A549 (cell line): ENCODE measurements around the gene TRMT44.
"Not testable (repeated sequence)": the region's sequence is repeated elsewhere in the genome, so short reads cannot be mapped to it uniquely, and the experiment has no call there.

ENCODE experiments used
- CEBPB ChIP-seq, 2 experiments: fragments of >200 bp in 1 of 2; sonication (Bioruptor Twin) in 1 of 2; formaldehyde crosslinking in 1 of 2; IDR thresholded peaks; 2 replicates each; pipeline ENCODE4 v1.6.1; 2012 to 2016
- CHD4 ChIP-seq: fragments of 200-600 bp; sonication (generic); IDR thresholded peaks from 2 replicates; pipeline ENCODE4 v1.6.1; 2016; ENCODE audit warnings: antibody characterized with exemption, mild to moderate bottlenecking, borderline replicate concordance
- CTCF ChIP-seq: fragments of >200 bp; sonication (Bioruptor Twin); formaldehyde crosslinking; IDR thresholded peaks from 3 replicates; pipeline ENCODE4 v1.5.1; 2016
- EHMT2 ChIP-seq: fragments of 200-600 bp; sonication (generic); IDR thresholded peaks from 2 replicates; pipeline ENCODE4 v1.6.1; 2016; ENCODE audit warnings: antibody characterized with exemption, low read depth, mild to moderate bottlenecking, moderate library complexity
- EP300 ChIP-seq, 2 experiments: fragments of >200 bp; sonication (Bioruptor Twin); formaldehyde crosslinking; IDR thresholded peaks; 2 replicates in 1 of 2; 3 replicates in 1 of 2; pipeline ENCODE4 v1.6.1; 2016 to 2017
- KDM1A ChIP-seq: fragments of 200-600 bp; sonication (generic); IDR thresholded peaks from 2 replicates; pipeline ENCODE4 v1.6.1; 2016; ENCODE audit warnings: low read depth, mild to moderate bottlenecking
- PBX3 ChIP-seq: IDR thresholded peaks from 2 replicates; pipeline ENCODE4 v1.6.1; 2012
- POLR2A ChIP-seq: IDR thresholded peaks from 2 replicates; pipeline ENCODE4 v1.6.1; 2012; ENCODE audit warnings: mild to moderate bottlenecking, low read length
- RCOR1 ChIP-seq: fragments of 150-350 bp; IDR thresholded peaks from 2 replicates; pipeline ENCODE4 v1.6.1; 2014; ENCODE audit warnings: antibody characterized with exemption, low read length, low read depth
- SREBF2 ChIP-seq: fragments of 450-650 bp; IDR thresholded peaks from 2 replicates; pipeline ENCODE4 v1.6.1; 2014; ENCODE audit warnings: mild to moderate bottlenecking, moderate library complexity
- ZNF302 ChIP-seq: fragments of 250-450 bp; sonication (Bioruptor Pico); IDR thresholded peaks from 2 replicates; pipeline ENCODE4 v1.9.0; 2021; ENCODE audit warnings: inconsistent platforms, mild to moderate bottlenecking, moderate library complexity
- TF ChIP-seq, protein P1 (sequence below): fragments of 450-650 bp; IDR thresholded peaks from 2 replicates; pipeline ENCODE4 v1.6.1; 2014; ENCODE audit warnings: antibody characterized with exemption

DNA sequence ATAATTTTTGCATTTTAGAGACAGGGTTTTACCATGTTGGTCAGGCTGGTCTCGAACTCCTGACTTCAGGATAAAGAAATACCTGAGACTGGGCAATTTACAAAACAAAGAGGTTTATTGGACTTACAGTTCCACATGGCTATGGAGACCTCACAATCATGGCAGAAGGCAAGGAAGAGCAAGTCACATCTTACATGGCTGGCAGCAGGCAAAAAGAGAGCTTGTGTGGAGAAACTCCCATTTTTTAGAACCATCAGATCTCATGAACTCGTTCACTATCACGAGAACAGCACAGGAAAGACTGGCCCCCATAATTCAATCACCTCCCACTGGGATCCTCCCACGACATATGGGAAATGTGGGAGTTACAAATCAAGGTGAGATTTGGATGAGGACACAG lies 72.5 kb downstream of the TRMT44 start:
- not testable (repeated sequence) for TF ChIP-seq RCOR1; KDM1A; CTCF; PBX3; POLR2A; CHD4; ZNF302; EP300 (IDR thresholded peaks at IDR 0.05); EHMT2; SREBF2; CEBPB (IDR thresholded peaks at IDR 0.05)
- TF ChIP-seq, protein P1, sequence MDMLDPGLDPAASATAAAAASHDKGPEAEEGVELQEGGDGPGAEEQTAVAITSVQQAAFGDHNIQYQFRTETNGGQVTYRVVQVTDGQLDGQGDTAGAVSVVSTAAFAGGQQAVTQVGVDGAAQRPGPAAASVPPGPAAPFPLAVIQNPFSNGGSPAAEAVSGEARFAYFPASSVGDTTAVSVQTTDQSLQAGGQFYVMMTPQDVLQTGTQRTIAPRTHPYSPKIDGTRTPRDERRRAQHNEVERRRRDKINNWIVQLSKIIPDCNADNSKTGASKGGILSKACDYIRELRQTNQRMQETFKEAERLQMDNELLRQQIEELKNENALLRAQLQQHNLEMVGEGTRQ, result not testable (repeated sequence)
